Fibroblast of the aortic adventitia (primary cell): ENCODE data around the gene PGGT1B. TPM values are rescaled to one million over a fixed set of nuclear protein-coding genes. Genes with fewer than 3 reads are reported as not detected.
A peak's percentile ranks its signal among the peaks of the same experiment; 100 is the strongest.
"Not testable (repeated sequence)": the region's sequence is repeated elsewhere in the genome, so short reads cannot be mapped to it uniquely, and the experiment has no call there.

Experiments used
- DNase-seq: peaks from one replicate; pipeline ENCODE4 v3.0.0-alpha.2; 2010; ENCODE audit warnings: low read depth
- H3K4me3 ChIP-seq: 2 replicates; pipeline ENCODE4 v1.5.1; 2011; ENCODE audit warnings: low read depth, mild to moderate bottlenecking, control low read depth, low read length, moderate library complexity
- total RNA-seq: library from RNA; depleted of rRNA; stranded (reverse); fragments of >200 nt; gene quantifications from 2 replicates; pipeline ENCODE4 v1.2.3, GENCODE V29; 2012; ENCODE audit warnings: low replicate concordance
- TF ChIP-seq, protein P1 (sequence below): IDR thresholded peaks from 2 replicates; pipeline ENCODE4 v1.5.1; 2011; ENCODE audit warnings: mild to moderate bottlenecking, low read length, control low read depth, inconsistent platforms; ENCODE audit not compliant: insufficient read depth

PGGT1B gene
- total RNA-seq, 1 donor: 15.1 TPM

DNA sequence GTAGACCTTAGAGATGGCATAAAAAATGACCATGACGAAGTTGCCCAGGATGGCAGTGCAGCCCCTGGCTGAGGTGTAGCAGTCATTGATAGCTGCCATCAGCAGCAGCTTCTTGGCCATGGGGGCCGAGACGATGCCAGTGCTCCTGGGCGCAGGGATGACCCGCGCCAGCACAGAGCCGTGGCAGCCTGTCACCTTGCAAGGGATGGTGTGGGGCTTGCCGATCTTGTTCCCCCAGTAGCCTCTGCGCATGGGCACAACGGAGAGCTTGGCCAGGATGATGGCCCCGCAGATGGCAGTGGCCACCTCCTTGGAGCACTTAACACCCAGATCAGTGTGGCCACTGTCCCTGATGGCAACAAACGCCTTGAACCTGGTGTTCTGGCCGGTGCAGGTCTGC, 2.1 kb upstream of the PGGT1B start:
- no peak overlapping the region for H3K4me3 ChIP-seq
- TF ChIP-seq, protein P1, sequence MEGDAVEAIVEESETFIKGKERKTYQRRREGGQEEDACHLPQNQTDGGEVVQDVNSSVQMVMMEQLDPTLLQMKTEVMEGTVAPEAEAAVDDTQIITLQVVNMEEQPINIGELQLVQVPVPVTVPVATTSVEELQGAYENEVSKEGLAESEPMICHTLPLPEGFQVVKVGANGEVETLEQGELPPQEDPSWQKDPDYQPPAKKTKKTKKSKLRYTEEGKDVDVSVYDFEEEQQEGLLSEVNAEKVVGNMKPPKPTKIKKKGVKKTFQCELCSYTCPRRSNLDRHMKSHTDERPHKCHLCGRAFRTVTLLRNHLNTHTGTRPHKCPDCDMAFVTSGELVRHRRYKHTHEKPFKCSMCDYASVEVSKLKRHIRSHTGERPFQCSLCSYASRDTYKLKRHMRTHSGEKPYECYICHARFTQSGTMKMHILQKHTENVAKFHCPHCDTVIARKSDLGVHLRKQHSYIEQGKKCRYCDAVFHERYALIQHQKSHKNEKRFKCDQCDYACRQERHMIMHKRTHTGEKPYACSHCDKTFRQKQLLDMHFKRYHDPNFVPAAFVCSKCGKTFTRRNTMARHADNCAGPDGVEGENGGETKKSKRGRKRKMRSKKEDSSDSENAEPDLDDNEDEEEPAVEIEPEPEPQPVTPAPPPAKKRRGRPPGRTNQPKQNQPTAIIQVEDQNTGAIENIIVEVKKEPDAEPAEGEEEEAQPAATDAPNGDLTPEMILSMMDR: no peak
- DNase-seq: no peak

DNA sequence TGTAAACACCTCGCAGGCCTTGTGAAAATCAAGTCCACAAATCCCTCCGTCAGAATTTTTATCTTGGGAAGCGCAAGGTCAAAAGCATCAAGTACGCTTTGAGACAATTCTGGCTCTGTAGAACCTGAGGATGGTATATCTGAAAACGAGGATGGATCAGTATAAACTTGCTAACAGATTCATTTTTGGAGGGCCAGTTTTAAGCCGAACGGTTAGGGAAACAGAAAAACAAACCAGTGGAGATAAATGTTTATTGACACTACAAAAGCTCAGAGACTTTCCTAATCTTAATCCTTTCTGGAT, 352 bp upstream of the PGGT1B start:
- DNase-seq: no peak
- TF ChIP-seq, protein P1: no peak
- peak overlapping the region; percentile 86 for H3K4me3 ChIP-seq

DNA sequence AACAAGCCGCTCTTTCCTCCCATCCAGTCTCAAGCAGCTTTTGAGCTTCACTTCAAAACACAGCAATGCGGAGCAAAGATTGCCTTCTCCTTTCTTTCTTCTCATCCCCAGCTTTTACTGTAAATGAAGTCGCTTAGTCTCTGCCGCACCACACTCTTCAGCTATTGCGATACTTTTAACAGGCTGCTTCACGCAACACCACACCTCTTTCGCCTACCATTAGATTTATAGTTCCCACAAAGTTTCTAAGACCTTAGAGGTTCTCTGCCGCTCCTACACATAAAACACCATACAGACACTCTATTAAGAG, 711 bp downstream of the PGGT1B start:
- peak overlapping the region; percentile 86 for H3K4me3 ChIP-seq
- TF ChIP-seq, protein P1: no peak
- DNase-seq: peak; percentile 39

DNA sequence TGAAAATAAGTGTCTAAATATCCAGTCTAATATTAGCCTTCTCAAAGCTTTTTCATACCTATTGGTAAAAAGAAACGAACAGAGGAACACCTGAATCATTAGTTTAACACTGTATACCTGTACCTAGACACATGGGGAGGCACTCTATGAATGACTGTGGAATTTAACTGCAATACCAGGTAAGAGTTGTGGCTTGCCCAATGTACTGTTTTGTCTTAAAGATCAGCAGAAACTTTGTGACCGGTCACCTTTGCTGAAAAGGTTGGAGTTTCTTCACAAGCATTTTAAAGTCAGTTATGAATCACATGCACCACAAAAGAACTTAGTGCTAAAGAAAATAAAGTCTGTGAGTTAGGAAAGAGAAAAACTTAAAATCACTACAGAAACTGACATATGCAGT, 2.4 kb downstream of the PGGT1B start:
- no peak overlapping the region for H3K4me3 ChIP-seq
- TF ChIP-seq, protein P1: no peak
- no peak for DNase-seq

DNA sequence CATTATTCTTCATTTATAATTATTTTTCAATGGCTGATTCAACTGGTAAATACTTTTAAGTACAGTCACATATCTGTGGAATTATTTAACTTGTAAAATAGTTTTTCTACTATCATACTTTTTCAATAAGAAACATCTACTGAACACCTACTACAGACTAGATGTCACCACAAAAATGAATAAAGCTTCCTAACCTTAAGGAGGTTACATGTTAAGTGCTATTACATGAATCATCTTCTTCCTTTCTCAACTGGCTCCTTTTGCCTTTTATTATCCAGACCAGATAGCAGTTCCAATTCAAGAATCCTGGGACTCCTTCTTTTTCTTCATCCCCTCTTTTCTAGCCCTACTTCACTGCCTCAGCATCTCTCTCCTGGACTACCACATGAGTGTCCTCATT, 4.7 kb downstream of the PGGT1B start:
- TF ChIP-seq, protein P1: no peak
- H3K4me3 ChIP-seq: no peak overlapping the region
- peak; percentile 7 for DNase-seq

DNA sequence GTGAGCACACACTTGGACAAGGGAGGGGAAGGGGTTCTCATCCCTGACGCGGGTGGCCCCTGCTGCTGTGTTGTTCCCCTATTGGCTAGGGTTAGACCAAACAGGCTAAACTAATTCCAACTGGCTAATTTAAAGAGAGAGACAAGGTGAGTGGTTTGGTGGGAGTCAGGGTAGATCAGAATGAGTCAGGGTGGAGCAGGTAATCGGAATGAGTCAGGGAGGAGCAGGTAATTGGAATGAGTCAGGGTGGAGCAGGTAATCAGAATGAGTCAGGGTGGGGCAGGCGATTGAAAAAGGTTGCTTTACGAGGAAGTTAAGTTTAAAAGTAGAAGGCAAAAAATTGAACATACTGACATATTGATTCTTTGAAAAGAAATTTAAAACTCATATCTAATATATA, 13.3 kb downstream of the PGGT1B start:
- DNase-seq, H3K4me3 ChIP-seq: not testable (repeated sequence)

DNA sequence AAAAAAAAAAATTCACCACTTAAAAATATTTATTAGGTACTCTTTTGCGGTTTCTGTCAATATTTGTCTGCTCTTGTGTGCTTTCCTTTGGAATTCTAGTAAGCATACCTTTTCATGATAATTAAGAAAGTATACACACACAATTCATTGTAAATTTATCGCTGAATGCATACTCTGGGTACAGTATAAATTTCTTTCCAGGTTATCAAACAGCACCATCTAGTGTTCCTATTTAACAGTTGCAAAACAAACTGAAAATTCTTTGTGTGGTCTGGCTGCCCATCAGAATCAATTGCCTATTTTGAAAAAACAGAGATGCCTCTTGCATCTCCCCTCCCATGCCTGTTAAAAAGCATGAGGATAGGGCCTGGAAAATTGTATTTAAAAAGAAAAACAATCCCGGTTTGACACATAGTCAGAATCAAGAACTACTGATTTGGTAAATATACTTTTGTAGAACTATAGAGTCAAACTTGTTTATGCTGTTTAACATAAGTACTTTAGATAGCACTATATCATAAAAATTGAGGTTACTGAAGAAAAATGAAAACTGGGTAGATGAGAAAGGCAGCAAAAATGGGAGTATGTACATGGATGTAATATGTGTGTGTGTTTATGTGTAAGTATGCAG, 16.2 kb downstream of the PGGT1B start:
- DNase-seq: peak; percentile 60
- no peak overlapping the region for H3K4me3 ChIP-seq
- TF ChIP-seq, protein P1: peak; percentile 68
